ENCODE data around the gene OR8U1.
"Not testable (repeated sequence)": the region's sequence is repeated elsewhere in the genome, so short reads cannot be mapped to it uniquely, and the experiment has no call there.

Gene OR8U1

GRCh38 chr11:56375324-56375723 is at the start of gene OR8U1:
TSS of gene OR8U1 (plus strand) at chr11:56375624. CDS start at chr11:56375624, 0 bp downstream.
- DNase-seq, result no peak

- no peak for DNase-seq
Measured at GRCh38 chr11:56331861-56332491, 43.4 kb upstream of the OR8U1 start.

- DNase-seq, result no peak
Measured at GRCh38 chr11:56333156-56333555, 42.3 kb upstream of the OR8U1 start.

GRCh38 chr11:56340289-56340688 is 35.1 kb upstream of the OR8U1 start:
- no peak for DNase-seq

- DNase-seq, result no peak
Measured at GRCh38 chr11:56345739-56346138, 29.7 kb upstream of the OR8U1 start, which contains the start of gene OR8K1. TSS of gene OR8K1 (plus strand) at chr11:56346039. CDS start at chr11:56346039, 0 bp downstream.

GRCh38 chr11:56353991-56354390 is 21.4 kb upstream of the OR8U1 start, which contains the start of gene OR8J1:
TSS of gene OR8J1 (plus strand) at chr11:56354291. CDS start at chr11:56360247, 5,956 bp downstream.
- no peak for DNase-seq

GRCh38 chr11:56380120-56380519 is 4.7 kb downstream of the OR8U1 start:
- no peak for DNase-seq

- no peak for DNase-seq
Measured at GRCh38 chr11:56394381-56394780, 19.0 kb downstream of the OR8U1 start.

- no peak for DNase-seq
Measured at GRCh38 chr11:56396047-56396446, 20.6 kb downstream of the OR8U1 start.

GRCh38 chr11:56401858-56402461 is 26.5 kb downstream of the OR8U1 start:
- DNase-seq, result not testable (repeated sequence)

- no peak for DNase-seq
Measured at GRCh38 chr11:56404393-56404792, 29.0 kb downstream of the OR8U1 start.

- no peak for DNase-seq
Measured at GRCh38 chr11:56410801-56411200, 35.4 kb downstream of the OR8U1 start.

- no peak for DNase-seq
Measured at GRCh38 chr11:56412396-56412795, 37.0 kb downstream of the OR8U1 start, which contains the start of gene OR5AL1. TSS of gene OR5AL1 (plus strand) at chr11:56412696.
